ENCODE results near the gene FGFR4.

DNA sequence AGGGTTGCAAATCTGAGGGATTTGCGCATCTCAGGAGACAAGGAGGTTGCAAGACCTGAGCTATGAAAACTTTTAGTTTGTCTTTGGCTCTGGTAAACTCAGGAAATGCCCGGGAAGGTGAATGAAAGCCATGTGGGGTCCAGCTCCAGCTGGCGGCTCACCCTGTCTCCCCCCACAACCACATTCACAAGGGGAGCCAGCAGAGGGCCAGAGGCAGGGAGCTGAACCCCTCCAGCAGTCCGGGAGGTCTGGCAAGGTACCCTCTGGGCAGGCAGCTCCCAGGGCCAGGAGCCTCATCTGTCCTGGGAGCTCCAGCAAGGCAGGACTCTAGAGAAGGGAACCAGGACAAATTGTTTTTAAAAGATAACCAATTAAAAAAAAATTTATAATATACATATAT, 2.5 kb upstream of the FGFR4 start:
- TF ChIP-seq, protein P1, sequence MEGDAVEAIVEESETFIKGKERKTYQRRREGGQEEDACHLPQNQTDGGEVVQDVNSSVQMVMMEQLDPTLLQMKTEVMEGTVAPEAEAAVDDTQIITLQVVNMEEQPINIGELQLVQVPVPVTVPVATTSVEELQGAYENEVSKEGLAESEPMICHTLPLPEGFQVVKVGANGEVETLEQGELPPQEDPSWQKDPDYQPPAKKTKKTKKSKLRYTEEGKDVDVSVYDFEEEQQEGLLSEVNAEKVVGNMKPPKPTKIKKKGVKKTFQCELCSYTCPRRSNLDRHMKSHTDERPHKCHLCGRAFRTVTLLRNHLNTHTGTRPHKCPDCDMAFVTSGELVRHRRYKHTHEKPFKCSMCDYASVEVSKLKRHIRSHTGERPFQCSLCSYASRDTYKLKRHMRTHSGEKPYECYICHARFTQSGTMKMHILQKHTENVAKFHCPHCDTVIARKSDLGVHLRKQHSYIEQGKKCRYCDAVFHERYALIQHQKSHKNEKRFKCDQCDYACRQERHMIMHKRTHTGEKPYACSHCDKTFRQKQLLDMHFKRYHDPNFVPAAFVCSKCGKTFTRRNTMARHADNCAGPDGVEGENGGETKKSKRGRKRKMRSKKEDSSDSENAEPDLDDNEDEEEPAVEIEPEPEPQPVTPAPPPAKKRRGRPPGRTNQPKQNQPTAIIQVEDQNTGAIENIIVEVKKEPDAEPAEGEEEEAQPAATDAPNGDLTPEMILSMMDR (conservative IDR thresholded peaks at IDR 0.05 in 1 of 2, IDR thresholded peaks at IDR 0.05 in 1 of 2; ENCODE audit: low read depth in 1 of 2, low read length in 2 of 2), result no peak
- TF ChIP-seq EZH2 (IDR thresholded peaks at IDR 0.05; ENCODE audit: low read length, missing control alignments), result no peak

Data from fibroblast of lung (primary cell).